IPS-NIHi11 (cell line): ENCODE data around the gene KRTAP1-3.
"Not testable (repeated sequence)": the region's sequence is repeated elsewhere in the genome, so short reads cannot be mapped to it uniquely, and the experiment has no call there.

ENCODE experiments used
- DNase-seq: peaks from one replicate; pipeline ENCODE4 v3.0.0; 2012; ENCODE audit warnings: mixed read lengths, low spot score

The KRTAP1-3 gene

GRCh38 chr17:41034346-41034935 is at the start of gene KRTAP1-3:
Gene KRTAP1-3, minus strand, starts transcription at chr17:41034874. Its CDS starts 53 bp downstream, at chr17:41034821.
- not testable (repeated sequence) for DNase-seq

- not testable (repeated sequence) for DNase-seq
These were observed 49.6 kb upstream of the KRTAP1-3 start, which contains the start of gene KRTAP4-7 for GRCh38 chr17:41084100-41084856. Gene KRTAP4-7, plus strand, starts transcription at chr17:41084150. Its CDS starts 57 bp downstream, at chr17:41084207.

GRCh38 chr17:41083427-41083826 is 48.8 kb upstream of the KRTAP1-3 start:
- DNase-seq: not testable (repeated sequence)

- DNase-seq: no peak
These were observed 48.0 kb upstream of the KRTAP1-3 start for GRCh38 chr17:41082626-41083025.

- no peak for DNase-seq
These were observed 42.1 kb upstream of the KRTAP1-3 start for GRCh38 chr17:41076788-41077187.

- no peak for DNase-seq
These were observed 39.0 kb upstream of the KRTAP1-3 start for GRCh38 chr17:41073676-41074075.

- DNase-seq: no peak
These were observed 37.1 kb upstream of the KRTAP1-3 start for GRCh38 chr17:41071606-41072360.

GRCh38 chr17:41069031-41069430 is 34.4 kb upstream of the KRTAP1-3 start:
- no peak for DNase-seq

- no peak for DNase-seq
These were observed 32.6 kb upstream of the KRTAP1-3 start for GRCh38 chr17:41067281-41067680.

GRCh38 chr17:41065829-41066624 is 31.4 kb upstream of the KRTAP1-3 start, which contains the start of gene KRTAP2-4:
Gene KRTAP2-4, minus strand, starts transcription at chr17:41065879. Its CDS starts 34 bp downstream, at chr17:41065845.
- no peak for DNase-seq

GRCh38 chr17:41065016-41065689 is 30.5 kb upstream of the KRTAP1-3 start:
- not testable (repeated sequence) for DNase-seq

- DNase-seq: no peak
These were observed 29.6 kb upstream of the KRTAP1-3 start for GRCh38 chr17:41064301-41064700.

- no peak for DNase-seq
These were observed 28.8 kb upstream of the KRTAP1-3 start for GRCh38 chr17:41063449-41063848.

GRCh38 chr17:41061964-41062363 is 27.3 kb upstream of the KRTAP1-3 start:
- DNase-seq: no peak

GRCh38 chr17:41060052-41060604 is 25.5 kb upstream of the KRTAP1-3 start, which contains the start of gene KRTAP2-3:
Gene KRTAP2-3, minus strand, starts transcription at chr17:41060114. Its CDS starts 64 bp downstream, at chr17:41060050.
- DNase-seq: no peak

GRCh38 chr17:41059276-41060051 is 24.8 kb upstream of the KRTAP1-3 start:
- not testable (repeated sequence) for DNase-seq

- no peak for DNase-seq
These were observed 24.1 kb upstream of the KRTAP1-3 start for GRCh38 chr17:41058741-41059140.

- no peak for DNase-seq
These were observed 22.9 kb upstream of the KRTAP1-3 start for GRCh38 chr17:41057547-41057946.

GRCh38 chr17:41055130-41055529 is 20.5 kb upstream of the KRTAP1-3 start, which contains the start of gene KRTAP2-2:
Gene KRTAP2-2, minus strand, starts transcription at chr17:41055230. Its CDS starts 19 bp downstream, at chr17:41055211.
- DNase-seq: not testable (repeated sequence)

GRCh38 chr17:41054556-41054955 is 19.9 kb upstream of the KRTAP1-3 start:
- DNase-seq: not testable (repeated sequence)
